C1 segment of cervical spinal cord (tissue), 14 donors: Measurements from ENCODE around the gene CTSH.
A peak's percentile ranks its signal among the peaks of the same experiment; 100 is the strongest.
"Not testable (repeated sequence)": the region's sequence is repeated elsewhere in the genome, so short reads cannot be mapped to it uniquely, and the experiment has no call there.

ENCODE experiments used
- DNase-seq, 14 donors: peaks; one replicate each; lab custom pipeline; 2025; lab: John Stamatoyannopoulos, UW

CTSH gene

GRCh38 chr15:78938658-78939488, 6.0 kb downstream of the CTSH start:
- no peak for DNase-seq

GRCh38 chr15:78937132-78937739, 7.6 kb downstream of the CTSH start:
- no peak for DNase-seq

GRCh38 chr15:78934655-78935023, 10.2 kb downstream of the CTSH start:
- DNase-seq, result no peak

GRCh38 chr15:78933823-78934654, 10.8 kb downstream of the CTSH start:
- DNase-seq, result no peak

GRCh38 chr15:78933187-78933822, 11.5 kb downstream of the CTSH start:
- no peak for DNase-seq

GRCh38 chr15:78932258-78932808, 12.5 kb downstream of the CTSH start:
- no peak for DNase-seq

GRCh38 chr15:78931439-78932257, 13.2 kb downstream of the CTSH start:
- DNase-seq, result no peak

GRCh38 chr15:78930577-78931388, 14.1 kb downstream of the CTSH start:
- peak in 1 of 14 donors; percentile 29 for DNase-seq

- DNase-seq, result no peak
These were observed 15.1 kb downstream of the CTSH start for GRCh38 chr15:78929536-78930264.

GRCh38 chr15:78928616-78929093, 16.2 kb downstream of the CTSH start:
- no peak for DNase-seq

- DNase-seq, result not testable (repeated sequence)
These were observed 16.7 kb downstream of the CTSH start for GRCh38 chr15:78928176-78928575.

- peak in 1 of 14 donors; percentile 28 for DNase-seq
These were observed 17.6 kb downstream of the CTSH start for GRCh38 chr15:78927077-78927790.

GRCh38 chr15:78925956-78926743, 18.7 kb downstream of the CTSH start:
- no peak for DNase-seq

- no peak for DNase-seq
These were observed 19.7 kb downstream of the CTSH start for GRCh38 chr15:78925076-78925624.

- DNase-seq, result peak in 1 of 14 donors; percentile 24
These were observed 21.1 kb downstream of the CTSH start for GRCh38 chr15:78923480-78924360.

GRCh38 chr15:78923015-78923414, 21.8 kb downstream of the CTSH start:
- DNase-seq, result no peak
